ENCODE results near the gene CUX1.
"Not testable (repeated sequence)": the region's sequence is repeated elsewhere in the genome, so short reads cannot be mapped to it uniquely, and the experiment has no call there.

The CUX1 gene

GRCh38 chr7:102302025-102302424 is 484.6 kb downstream of the CUX1 start:
- no peak for DNase-seq

- DNase-seq, result no peak
These were observed 486.4 kb downstream of the CUX1 start for GRCh38 chr7:102303669-102304422.

- DNase-seq, result no peak
These were observed 487.2 kb downstream of the CUX1 start for GRCh38 chr7:102304668-102305067.

GRCh38 chr7:102305414-102306268 is 488.2 kb downstream of the CUX1 start:
- DNase-seq, result no peak

GRCh38 chr7:102306916-102307677 is 489.7 kb downstream of the CUX1 start:
- DNase-seq, result no peak

GRCh38 chr7:102310414-102310815 is 493.0 kb downstream of the CUX1 start:
- DNase-seq, result peak; percentile 78

- no peak for DNase-seq
These were observed 494.9 kb downstream of the CUX1 start for GRCh38 chr7:102312317-102312716.

GRCh38 chr7:102313997-102314780 is 496.8 kb downstream of the CUX1 start:
- no peak for DNase-seq

- no peak for DNase-seq
These were observed 500.0 kb downstream of the CUX1 start for GRCh38 chr7:102317231-102318059.

- no peak for DNase-seq
These were observed 501.1 kb downstream of the CUX1 start for GRCh38 chr7:102318482-102318971.

- DNase-seq, result no peak
These were observed 502.2 kb downstream of the CUX1 start for GRCh38 chr7:102319671-102320070.

- no peak for DNase-seq
These were observed 502.8 kb downstream of the CUX1 start for GRCh38 chr7:102320181-102320580.

GRCh38 chr7:102320601-102321350 is 503.4 kb downstream of the CUX1 start:
- no peak for DNase-seq

GRCh38 chr7:102321351-102322201 is 504.1 kb downstream of the CUX1 start:
- no peak for DNase-seq

GRCh38 chr7:102322202-102322715 is 504.8 kb downstream of the CUX1 start:
- DNase-seq, result no peak

GRCh38 chr7:102323914-102324195 is 506.4 kb downstream of the CUX1 start:
- no peak for DNase-seq

- not testable (repeated sequence) for DNase-seq
These were observed 507.7 kb downstream of the CUX1 start for GRCh38 chr7:102325106-102325505.

- DNase-seq, result no peak
These were observed 508.9 kb downstream of the CUX1 start for GRCh38 chr7:102326157-102326889.

GRCh38 chr7:102327183-102327582 is 509.8 kb downstream of the CUX1 start:
- not testable (repeated sequence) for DNase-seq
